Left kidney (tissue), 2 donors: ENCODE results near the gene ADAM8. TPM values are rescaled to one million over a fixed set of nuclear protein-coding genes. Genes with fewer than 3 reads are reported as not detected.
"Not testable (repeated sequence)": the region's sequence is repeated elsewhere in the genome, so short reads cannot be mapped to it uniquely, and the experiment has no call there.

Source experiments
- DNase-seq: peaks from one replicate; pipeline ENCODE4 v3.0.0-alpha.2; 2013
- polyA plus RNA-seq: library from polyadenylated mRNA; unstranded; fragments of 120-200 nt; gene quantifications from one replicate; pipeline ENCODE4 v1.2.1, GENCODE V29; 2013; ENCODE audit not compliant: insufficient read length

ADAM8 gene
- polyA plus RNA-seq, 1 donor: 2.4 TPM

DNA sequence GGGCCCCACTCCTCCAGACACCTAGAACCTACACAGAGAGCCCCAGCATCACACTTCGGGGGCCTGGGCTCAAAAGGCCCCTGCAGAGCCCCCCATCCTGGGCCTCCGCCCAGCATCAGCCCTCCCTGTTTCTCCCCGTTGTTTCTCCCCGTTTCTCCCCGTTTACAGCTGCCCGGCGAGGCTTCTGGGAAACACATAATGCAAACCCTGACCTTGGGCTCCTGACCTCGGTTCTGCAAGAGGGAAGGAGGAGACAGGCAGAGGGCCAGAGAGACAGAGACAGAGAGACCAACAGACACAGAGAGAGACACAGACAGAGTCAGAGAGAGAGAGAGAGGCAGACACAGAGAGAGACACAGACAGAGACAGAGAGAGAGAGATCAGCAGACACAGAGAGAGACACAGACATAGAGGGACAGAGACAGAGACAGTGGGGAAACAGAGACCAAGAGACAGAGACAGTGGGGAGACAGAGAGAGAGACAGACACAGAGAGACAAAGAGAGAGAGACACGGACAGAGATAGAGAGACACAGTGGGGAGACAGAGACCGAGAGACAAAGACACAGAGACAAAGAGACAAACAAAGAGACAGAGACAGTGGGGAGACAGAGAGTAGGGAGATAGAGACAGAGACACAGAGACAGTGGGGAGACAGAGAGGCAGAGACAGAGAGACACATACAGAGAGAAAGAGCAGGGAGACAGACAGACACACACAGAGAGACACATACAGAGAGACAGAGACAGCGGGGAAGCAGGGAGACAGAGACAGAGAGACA is 26.5 kb downstream of the ADAM8 start:
- DNase-seq: no peak

DNA sequence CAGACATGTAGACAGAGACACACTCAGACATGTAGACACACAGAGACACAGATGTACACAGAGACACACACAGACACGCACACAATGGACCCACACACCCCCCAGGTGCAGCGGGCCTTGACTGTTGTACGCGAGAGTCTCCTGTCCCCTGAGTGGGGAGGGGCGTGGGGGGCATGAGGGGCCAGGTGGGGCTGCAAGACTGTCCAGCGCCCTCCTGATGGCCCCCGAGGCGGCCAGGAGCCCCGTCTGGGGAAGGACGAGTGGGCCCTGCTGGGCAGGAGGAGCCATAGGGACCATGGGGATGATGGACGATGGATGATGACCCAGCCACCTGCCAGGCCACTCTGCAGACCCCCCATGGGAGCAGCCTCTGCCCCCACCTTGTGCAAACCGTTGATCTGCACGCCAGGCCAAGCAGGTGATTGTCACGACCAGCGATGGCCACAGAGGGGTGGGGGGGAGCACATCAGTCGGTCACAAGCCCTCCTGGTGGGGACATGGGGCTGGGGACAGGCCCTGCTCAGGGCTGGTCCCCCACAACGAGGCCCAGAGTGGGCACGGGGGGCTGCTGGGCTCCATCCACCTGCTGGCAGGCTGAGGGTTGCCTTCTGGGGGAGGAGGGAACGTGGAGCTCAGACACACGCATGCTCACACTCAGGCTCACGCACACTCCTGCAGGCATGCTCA is 27.4 kb downstream of the ADAM8 start:
- no peak for DNase-seq

DNA sequence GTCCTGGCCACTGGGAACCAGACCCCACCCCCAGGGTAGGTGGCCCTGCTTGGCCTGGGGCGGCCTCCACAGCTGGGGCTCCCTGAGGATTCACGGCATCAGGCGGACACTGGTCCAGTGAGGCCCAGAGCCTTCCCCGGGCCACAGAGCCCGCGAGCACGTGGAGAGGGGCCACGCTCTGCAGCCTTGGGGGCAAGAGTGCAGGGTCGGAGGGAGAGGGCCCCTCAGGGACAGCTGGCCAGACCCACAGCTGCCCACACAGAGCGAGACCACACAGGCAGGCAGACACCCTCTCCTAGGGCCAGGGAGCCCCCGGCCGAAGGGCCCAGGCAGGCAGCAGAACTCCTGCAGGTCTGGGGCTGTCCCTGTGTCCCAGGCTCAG is 28.3 kb downstream of the ADAM8 start:
- DNase-seq: no peak

DNA sequence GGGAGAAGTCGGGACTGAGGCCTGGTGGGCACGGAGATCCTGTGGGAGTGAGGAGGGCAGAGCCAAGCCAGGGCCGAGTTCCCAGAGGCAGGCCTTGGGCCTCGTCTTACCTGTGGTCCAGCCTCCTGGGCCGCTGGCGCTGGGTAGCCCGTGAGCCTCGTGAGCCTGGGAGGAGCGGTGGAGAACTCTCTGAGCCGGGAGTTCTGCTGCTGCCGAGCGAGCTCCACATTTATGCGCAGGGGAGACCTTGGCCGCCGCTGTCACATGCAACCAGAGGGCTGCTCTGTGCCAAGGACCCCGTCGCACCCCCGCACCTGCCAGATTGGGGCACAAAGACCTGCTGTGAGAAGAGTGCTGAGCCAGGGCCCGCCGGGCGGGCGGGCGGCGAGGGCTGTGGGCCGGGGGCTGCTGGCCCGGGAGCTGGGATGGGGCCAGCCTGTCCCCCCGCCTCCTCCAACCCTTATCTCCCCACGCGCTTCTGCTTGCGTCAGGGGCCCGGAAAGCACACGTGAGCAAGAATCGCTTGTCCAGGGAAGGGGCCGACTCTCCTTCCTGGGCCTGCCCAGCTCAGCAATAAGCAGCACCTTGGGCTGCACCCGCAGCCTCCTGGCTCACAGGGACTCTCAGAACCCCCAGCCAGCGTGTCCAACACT is 28.9 kb downstream of the ADAM8 start:
- DNase-seq: no peak

DNA sequence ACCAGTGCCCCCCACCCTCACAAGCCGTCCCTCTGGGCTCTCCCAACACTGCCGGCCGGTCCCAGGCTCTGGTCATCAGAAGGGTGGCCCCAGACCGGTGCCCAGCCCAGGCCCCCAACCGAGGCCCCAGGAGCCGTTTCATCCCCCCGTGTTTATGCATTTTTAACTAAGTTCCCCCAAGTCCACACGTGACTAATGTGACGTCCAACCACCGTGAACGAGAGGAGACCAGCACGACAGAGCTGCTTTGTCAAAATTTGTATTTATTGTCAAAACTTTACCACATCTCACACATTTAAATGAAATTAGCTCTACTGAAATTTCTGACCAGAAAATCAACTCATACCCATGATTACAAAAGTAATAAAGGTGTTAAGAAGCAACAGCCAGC is 30.4 kb downstream of the ADAM8 start:
- DNase-seq: no peak

DNA sequence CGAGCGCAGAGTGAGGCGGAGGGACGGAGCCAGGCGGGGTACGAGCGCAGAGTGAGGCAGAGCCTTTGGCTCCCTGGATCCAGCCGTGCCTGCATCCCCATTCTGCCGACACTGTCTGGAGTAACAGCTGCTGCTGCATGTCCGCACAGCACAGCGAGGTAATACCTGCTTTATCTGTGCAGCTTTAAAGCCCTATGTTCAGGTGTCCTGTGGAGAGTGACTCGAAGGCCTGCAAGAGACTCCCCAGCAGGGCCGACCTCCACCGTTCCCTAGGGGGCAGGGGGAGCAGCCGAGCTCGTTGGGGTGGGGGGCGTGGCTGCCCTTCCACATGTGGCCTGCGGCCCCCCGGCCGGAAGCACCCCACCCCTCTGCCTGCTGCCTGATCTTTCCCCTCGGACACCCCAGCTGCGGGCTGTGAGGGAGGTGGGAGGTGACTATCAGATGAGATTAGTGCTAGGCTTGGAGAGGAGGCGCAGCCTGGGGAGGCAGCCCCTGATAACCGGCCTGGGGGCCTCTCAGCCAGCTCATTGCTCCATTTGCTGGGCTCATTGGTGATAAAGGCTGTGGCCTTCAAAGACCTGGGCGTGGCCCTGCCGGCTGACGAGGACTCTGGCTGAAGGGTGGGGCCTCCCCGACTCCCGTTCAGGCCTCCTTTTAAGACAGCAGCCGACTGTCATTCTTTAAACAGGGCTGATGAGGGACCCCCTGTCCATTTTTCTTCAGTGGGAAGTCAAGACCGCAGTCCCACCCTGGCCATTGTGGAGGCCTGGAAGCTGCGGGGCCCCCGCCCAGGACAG is 31.0 kb downstream of the ADAM8 start:
- DNase-seq: no peak

DNA sequence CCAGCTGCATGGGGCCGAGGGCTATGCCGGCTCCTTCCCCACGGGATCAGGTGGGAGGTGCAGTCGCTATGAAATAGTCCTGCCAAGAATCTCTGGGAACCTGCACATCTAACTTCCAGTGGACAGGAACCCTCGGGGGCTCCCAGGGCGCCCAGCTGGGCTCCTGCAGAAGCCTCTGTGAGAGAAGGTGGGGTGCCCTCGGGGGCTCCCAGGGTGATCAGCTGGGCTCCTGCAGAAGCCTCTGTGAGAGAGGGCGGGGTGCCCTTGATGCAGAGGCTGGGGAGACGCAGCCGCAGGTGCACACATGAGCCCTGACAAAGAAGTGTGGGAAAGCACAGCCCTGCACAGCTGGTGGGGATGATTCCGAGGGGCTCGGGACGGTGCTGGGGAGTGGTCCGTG is 33.1 kb downstream of the ADAM8 start:
- no peak for DNase-seq

DNA sequence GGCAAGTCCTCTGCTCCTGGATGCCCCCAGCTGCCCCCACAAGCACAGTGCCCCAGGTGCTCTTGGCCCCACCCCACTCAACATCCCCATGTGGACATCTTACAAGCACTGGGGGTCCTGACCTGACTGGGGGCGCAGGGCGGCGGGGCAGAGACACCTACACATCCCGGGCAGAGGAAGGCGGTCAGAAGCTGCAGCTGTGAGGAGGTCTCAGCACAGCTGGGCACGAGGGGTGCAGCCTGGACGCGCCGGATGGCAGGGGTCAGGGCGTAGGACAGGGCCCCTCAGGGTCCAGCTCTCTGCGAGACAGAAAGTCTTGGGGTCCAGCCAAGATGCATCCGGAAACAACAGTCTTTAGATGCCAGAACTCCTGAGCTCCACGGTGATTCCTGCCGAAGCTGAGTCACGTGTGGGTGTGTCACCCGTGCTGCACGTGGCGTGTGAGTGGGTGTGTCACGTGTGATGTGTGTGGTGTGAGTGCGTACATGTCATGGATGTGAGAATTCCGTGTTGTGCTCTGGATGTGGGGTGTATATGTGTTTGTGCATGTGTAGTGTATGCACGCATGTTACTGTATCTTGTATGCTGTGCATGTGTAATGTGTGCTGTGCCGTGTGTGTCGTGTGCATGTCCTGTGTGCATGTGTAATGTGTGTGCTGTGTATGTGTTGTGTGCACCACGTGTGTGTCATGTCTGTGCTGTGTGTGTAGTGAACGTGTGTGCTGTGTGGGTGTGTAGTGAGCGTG is 33.9 kb downstream of the ADAM8 start:
- no peak for DNase-seq

DNA sequence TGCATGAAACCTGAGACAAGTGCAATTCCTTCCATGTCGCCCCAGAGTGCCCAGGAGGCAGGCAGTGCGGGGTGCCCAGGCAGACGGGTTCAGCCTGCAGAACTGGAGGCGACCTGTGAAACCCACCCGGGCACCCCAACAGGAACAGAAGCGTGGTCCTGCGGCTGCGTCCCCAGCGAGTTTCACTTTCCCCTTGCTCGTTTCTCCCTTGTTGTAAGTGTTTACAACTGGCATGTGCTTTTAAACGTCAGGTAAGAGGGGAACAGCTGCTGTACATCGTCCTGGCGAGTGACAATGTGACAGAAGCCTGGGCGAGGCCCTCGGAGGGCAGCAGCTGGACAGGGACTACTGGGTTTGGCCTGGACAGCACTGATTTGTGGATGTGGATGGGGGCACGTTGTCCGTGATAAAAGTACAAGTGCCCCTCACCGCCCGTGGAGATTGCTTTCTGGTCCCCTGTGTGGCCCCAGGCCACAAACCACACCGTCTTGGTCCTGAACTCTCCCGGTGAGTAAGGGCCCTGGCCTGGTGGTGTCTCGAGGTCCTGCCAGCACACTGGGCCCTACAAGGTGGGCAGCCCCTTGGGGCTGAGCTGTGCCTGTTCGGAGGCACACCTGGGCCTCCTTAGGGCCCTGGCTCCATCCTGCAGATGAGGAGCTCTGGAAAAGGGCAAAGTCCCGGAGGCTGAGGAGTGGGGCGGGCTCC is 35.0 kb downstream of the ADAM8 start:
- DNase-seq: no peak

DNA sequence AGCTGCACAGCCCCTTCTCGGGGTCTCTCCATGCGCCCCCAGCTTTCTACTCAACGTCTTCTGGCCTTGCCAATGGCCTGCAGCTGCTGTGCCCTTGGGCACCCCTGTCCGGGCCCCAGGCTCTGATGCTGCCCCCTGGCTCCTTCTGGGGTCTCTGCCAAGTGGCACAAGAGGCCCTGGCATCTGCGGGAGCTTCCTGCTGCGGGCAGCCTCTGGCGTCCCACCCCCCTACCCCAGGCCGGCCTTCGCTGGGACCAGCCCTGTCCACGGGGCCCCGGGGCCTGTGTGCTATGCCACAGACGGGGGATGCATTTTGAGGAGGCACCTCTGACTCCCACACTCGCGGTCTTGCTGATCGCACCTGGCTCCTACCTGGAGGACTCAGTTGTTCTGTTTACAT is 36.7 kb downstream of the ADAM8 start:
- DNase-seq: no peak

DNA sequence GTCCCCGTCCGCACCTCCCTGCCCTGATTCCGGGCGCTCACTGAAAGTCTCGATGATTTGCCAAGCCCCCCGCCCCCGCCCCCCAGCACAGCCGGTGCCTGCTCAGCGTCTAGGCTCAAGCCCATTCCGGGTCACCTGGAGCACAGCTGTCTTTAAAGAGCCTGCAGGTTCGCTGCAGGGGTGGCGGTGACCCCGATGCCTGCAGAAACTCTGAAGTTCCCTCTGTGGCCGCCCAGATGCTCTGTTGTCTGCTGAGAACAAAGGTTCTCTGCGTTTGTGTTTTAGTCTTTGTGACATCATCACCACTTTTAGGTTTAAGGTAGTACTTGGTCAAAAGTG is 38.2 kb downstream of the ADAM8 start:
- no peak for DNase-seq

DNA sequence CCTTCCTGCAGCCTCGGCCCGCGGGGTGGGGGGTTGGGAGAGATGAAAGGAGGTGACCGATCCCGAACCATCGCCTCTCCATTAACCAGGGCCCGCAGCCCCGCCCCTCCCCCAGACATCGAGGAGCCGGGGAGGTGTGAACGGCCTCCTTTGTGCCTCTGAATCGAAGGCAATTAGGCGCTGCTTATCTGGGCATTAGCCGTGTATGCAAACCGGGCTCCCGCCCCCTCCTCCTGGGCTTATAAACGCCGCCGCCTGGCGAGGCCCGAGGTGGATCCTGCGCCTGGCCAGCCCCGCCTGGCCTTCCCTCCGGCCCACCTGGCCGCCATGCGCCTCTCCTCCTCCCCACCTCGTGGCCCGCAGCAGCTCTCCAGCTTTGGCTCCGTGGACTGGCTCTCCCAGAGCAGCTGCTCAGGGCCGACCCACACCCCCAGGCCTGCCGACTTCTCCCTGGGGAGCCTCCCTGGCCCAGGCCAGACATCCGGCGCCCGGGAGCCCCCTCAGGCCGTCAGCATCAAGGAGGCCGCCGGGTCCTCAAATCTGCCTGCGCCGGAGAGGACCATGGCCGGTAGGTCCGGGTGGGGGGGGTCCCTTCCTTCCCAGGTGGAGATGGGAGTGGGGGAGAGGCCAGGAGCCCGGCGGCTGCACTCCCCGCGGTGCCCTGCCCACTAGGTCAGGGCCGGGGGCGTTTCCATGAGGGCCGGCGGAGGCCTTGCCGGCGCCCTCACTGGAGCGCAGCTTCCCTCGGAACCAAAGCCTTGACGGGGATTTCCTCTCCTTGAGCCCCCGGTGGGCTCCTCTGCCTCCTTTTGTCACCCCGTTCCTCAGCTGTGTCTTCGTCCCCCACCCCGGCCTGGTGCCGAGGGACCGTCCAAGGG is 38.8 kb downstream of the ADAM8 start, which contains the start of gene VENTX:
VENTX (plus strand) TSS at position 268 of the 878 bp plus-strand sequence; CDS start at position 328, 60 bp downstream.
- DNase-seq: no peak

DNA sequence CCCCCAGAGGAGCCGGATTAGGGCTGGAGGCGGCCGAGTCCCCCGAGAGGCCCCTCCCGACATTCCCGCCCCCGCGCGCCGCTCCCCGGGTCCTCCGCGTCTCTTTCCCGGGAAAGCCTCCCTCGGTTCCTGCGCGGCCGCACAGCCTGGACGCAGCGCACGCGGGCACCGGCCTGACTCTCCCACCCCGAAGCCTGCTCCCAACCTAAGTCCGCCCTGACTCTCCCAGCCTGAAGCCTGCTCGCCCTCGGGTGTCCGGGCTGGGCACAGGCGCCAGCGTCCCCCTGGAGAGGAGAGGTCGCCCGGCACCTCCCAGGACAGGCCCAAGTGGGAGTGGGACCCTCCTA is 39.5 kb downstream of the ADAM8 start:
- no peak for DNase-seq

DNA sequence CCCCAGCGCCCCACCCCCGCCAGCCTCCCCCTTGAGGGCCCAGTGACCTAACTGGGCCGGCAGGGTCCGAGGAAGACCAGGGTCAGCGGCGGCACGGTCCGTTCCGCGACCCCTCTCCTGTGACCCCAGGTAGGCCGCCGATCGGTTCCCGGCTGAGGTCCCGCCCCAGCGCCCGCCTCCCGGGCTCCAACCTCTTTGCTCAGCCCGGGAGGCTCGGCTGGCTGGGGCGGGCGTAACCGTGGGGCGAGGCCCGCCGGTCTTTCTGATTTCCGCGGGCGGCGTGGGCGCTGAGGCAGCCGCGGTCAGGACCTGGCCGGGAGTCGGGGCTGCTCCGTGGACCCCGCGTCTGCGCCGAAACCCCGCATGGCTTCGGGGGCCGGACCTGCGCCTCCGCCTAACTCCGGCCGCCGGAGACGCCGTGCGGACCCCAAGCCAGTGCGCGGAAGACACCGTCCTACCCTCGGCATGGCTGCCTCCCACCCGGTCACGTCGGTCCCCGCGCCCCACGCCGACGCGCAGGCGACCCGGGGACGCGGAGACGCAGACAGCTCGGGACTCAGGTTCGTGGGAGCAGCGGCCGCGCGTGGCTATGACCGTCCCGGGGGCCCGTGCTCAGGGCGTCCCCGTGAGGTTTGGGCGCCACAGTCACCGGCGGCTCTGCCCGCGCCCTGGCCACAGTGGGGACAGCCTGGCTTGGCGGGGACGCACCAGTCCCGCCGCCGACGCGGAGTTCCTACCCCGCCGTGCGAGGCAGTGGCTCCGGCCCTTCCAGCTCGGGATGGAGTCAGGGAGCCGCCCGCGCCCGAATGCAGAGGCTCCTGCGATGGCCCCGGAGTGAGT is 40.0 kb downstream of the ADAM8 start:
- DNase-seq: no peak

DNA sequence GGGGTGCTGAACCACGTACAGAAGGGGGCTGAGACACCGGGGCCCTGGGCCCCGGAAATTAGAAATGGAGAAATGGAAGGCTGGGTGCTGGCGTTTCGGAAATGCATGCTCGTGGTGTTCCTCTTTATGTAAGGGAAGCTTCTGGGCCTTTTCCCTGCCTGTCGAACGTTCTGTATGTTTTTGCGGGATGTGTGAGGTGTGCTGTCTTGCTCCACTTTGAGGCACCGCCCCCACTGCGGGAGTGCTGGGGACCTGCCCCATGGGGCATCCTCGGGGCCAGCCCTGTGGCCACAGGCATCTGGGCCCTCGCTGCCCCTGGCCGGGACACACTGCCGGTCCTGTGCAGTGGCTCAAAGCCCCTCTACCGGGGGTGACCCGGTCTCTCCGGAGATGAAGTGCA is 40.7 kb downstream of the ADAM8 start:
- DNase-seq: no peak

DNA sequence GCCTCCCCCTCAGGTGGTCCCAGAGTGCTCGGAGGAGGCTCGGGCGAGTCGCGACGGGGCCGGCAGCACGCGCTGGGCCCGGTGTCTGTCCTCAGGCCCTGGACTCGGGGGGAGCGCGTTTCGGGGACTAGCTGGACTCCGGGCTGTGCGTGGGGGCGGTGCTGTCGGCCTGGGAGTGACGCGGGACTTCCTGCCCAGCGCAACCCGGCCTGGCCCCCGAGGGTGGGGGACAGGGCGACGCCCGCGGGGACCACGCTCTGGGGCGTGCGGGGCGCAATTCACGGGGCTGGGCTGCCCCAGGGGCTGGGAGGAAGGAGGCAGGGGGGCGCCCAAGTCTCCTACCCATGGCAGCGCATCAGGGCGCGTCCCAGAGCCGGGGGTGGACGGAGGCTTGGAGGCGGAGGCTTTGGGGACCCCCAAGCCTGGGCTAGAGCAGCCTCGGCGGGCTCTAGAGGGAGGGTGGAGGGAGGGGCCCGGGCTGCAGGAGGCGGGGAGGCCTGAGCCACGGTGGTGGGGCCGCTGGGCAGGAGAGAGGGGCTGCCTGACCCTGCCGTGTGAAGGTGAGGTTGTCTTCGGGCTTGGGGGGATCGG is 41.3 kb downstream of the ADAM8 start:
- no peak for DNase-seq

DNA sequence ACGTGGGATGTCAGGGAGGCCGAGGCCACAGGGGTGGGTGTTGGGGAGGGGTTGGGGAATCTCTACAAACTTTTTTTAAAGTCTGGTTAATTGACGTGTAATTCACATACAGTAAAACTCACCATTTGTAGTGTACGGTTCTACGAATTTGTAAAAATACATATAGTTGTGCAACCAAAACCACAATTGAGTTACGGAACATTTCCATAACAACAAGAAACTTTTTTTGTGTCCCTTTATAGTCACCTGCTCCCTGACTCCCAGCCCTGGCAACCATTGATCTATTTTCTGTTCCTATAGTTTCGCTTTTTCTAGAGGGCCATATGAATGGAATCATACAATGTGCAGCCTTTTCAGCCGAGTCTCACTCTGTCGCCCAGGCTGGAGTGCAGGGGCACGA is 41.9 kb downstream of the ADAM8 start:
- DNase-seq: not testable (repeated sequence)

DNA sequence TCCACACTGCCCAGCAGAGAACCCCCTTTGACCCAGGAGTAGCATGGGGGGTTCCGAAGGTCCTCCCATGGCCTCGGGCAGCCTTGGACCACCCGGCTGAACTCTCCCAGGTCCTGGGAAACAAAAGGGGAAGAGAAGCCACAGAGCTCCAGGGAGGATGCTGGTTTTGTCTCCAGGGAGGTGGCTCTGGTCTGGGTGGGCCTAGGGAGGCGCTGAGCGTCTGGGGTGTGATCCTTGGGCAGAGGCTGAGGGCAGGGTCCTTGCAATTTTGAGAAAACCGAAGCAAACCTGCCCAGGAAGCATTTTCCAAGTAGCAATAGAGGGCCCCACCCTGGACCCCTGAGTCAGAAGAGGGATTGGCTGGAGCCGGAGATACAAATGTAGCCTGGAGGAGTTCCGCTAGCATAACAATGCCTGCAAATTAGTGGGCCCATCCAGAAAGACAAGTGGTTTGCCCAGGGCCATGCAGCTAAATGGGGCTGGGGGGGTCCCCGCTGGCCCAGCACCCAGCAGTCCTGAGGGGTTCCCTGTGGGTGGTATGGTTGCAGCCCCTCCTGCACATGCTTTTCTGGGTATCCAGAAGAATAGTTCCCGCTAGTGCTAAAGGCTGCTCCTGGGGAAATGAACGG is 44.6 kb downstream of the ADAM8 start:
- no peak for DNase-seq
